Measurements from ENCODE around the gene FADS2. TPM values are rescaled to one million over a fixed set of nuclear protein-coding genes. Genes with fewer than 3 reads are reported as not detected.
A peak's percentile ranks its signal among the peaks of the same experiment; 100 is the strongest.

FADS2 gene
- total RNA-seq, 1 experiment from 2014 or later, result 19.2 TPM

DNA sequence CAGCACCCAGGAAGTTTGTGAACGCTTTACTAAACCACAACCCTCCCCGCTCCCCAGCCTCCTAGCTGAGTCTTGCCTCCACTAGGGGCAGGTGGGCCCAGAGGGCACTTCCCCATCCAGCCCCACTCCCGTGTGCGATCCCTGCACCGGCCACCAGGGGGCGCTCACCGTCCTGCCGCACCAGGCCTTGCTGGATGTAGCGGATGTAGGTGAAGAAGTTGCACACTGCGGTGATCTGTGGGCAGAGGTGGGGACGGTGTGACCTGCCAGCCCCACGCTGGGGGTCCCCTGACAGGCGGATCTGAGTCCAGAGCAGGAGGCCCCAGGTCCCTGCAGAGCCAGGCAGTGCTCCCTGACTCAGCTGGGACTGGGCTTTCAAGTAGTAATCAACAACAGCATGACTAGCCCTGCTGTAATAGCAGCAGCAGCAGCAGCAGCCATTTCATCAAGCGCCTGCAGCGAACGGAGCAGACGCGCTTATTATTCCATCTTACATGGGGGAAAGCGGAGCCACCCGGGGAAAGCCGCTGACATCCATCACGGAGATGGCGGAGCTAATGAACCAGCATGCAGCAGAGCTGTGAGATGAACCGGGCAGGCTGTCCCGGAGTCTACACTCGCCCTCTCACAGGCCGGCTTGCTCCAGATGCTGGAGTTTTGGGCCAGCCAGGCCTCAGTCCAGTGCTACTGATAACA is 71.2 kb downstream of the FADS2 start:
- DNase-seq, result peak; percentile 95
- no peaks in the 10 kb centered on the region for H3K4me1 Mint-ChIP-seq (ENCODE audit: low read depth, unreplicated experiment)
- BruUV-seq (replicated peaks), result no TSS peak
- peaks cover 45% of the 10 kb centered on the region for H3K27me3 Mint-ChIP-seq (ENCODE audit: unreplicated experiment)
- intact Hi-C loops (cut with micrococcal nuclease; ENCODE audit: unreplicated experiment), result loop anchor here (1.0 to 10.0 kb wide), 5 partner anchors 48 to 209 kb away; partner anchors contain the start of genes FEN1 and TMEM258
- H3K4me3 Mint-ChIP-seq (ENCODE audit: low read depth, unreplicated experiment), result no peak overlapping the region
- H3K36me3 Mint-ChIP-seq (ENCODE audit: insufficient read depth, unreplicated experiment), result no peaks in the 10 kb centered on the region
- H3K27ac Mint-ChIP-seq (ENCODE audit: unreplicated experiment), result peak overlapping the region; percentile 37
- CTCF ChIA-PET, result interaction anchor here (0.6 to 8.3 kb wide), 12 partner anchors 15 to 213 kb away, joined by 3 to 96 read pairs (median 5); no protein-coding TSS in a partner anchor
- TF ChIP-seq, protein P1, sequence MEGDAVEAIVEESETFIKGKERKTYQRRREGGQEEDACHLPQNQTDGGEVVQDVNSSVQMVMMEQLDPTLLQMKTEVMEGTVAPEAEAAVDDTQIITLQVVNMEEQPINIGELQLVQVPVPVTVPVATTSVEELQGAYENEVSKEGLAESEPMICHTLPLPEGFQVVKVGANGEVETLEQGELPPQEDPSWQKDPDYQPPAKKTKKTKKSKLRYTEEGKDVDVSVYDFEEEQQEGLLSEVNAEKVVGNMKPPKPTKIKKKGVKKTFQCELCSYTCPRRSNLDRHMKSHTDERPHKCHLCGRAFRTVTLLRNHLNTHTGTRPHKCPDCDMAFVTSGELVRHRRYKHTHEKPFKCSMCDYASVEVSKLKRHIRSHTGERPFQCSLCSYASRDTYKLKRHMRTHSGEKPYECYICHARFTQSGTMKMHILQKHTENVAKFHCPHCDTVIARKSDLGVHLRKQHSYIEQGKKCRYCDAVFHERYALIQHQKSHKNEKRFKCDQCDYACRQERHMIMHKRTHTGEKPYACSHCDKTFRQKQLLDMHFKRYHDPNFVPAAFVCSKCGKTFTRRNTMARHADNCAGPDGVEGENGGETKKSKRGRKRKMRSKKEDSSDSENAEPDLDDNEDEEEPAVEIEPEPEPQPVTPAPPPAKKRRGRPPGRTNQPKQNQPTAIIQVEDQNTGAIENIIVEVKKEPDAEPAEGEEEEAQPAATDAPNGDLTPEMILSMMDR (IDR thresholded peaks at IDR 0.05; ENCODE audit: unreplicated experiment), result peak; percentile 99
- no peaks in the 10 kb centered on the region for H3K9me3 Mint-ChIP-seq (ENCODE audit: low read depth, unreplicated experiment)

DNA sequence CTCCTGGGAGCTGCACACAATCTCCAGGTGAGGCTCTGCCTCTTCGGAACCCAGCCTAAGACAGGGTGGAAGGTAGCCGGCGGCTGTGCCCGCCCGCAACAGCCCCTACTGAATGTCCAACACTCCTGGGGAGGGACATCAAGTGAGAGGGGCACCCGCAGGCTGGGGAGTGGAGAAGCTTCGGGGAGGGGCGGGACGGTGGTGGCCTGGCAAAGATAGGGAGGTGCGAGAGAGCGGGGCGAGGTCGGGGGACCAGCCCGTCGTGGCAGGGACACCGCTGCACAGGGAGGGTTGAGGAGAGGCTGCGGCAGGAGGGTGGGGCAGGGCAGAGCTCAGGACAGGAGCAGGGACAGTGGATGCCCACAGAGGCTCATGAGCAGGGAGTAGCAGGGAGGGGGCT is 72.2 kb downstream of the FADS2 start:
- BruUV-seq (replicated peaks), result no TSS peak
- TF ChIP-seq, protein P1 (IDR thresholded peaks at IDR 0.05; ENCODE audit: unreplicated experiment), result no peak
- no peak overlapping the region for H3K27ac Mint-ChIP-seq (ENCODE audit: unreplicated experiment)
- intact Hi-C loops (cut with micrococcal nuclease; ENCODE audit: unreplicated experiment), result no loop called here
- no peaks in the 10 kb centered on the region for H3K4me1 Mint-ChIP-seq (ENCODE audit: low read depth, unreplicated experiment)
- no peak overlapping the region for H3K4me3 Mint-ChIP-seq (ENCODE audit: low read depth, unreplicated experiment)
- CTCF ChIA-PET, result interaction anchor here (1.4 to 8.3 kb wide), 3 partner anchors 48 to 208 kb away, joined by 8 to 96 read pairs (median 47); no protein-coding TSS in a partner anchor
- H3K9me3 Mint-ChIP-seq (ENCODE audit: low read depth, unreplicated experiment), result no peaks in the 10 kb centered on the region
- no peak for DNase-seq
- H3K27me3 Mint-ChIP-seq (ENCODE audit: unreplicated experiment), result peaks cover 38% of the 10 kb centered on the region
- H3K36me3 Mint-ChIP-seq (ENCODE audit: insufficient read depth, unreplicated experiment), result no peaks in the 10 kb centered on the region

DNA sequence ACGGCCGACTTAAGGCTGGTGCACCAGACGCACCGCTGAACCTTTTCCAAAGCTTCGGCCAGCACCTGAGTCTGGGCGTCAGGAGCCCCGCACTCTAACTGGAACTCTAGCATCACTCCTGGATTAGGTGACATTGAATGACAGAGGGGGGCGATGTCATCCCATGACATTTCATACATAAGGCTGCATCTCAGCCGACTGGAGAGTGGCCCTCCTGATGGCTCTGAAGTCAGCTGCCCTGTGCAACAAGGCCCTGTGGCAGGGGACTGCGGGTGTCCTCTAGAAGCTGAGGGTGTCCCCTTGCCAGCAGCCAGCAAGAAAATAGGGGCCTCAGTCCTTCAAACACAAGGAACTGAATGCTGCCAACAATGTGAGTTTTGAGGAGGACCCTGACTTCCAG is 73.3 kb downstream of the FADS2 start:
- peaks cover 27% of the 10 kb centered on the region for H3K27me3 Mint-ChIP-seq (ENCODE audit: unreplicated experiment)
- no peak overlapping the region for H3K4me3 Mint-ChIP-seq (ENCODE audit: low read depth, unreplicated experiment)
- CTCF ChIA-PET, result interaction anchor here (1.4 to 8.3 kb wide), 2 partner anchors 47 to 181 kb away, joined by 8 to 96 read pairs; no protein-coding TSS in a partner anchor
- no peaks in the 10 kb centered on the region for H3K9me3 Mint-ChIP-seq (ENCODE audit: low read depth, unreplicated experiment)
- intact Hi-C loops (cut with micrococcal nuclease; ENCODE audit: unreplicated experiment), result no loop called here
- no peak overlapping the region for H3K27ac Mint-ChIP-seq (ENCODE audit: unreplicated experiment)
- TF ChIP-seq, protein P1 (IDR thresholded peaks at IDR 0.05; ENCODE audit: unreplicated experiment), result no peak
- no peaks in the 10 kb centered on the region for H3K4me1 Mint-ChIP-seq (ENCODE audit: low read depth, unreplicated experiment)
- no peaks in the 10 kb centered on the region for H3K36me3 Mint-ChIP-seq (ENCODE audit: insufficient read depth, unreplicated experiment)
- no TSS peak for BruUV-seq (replicated peaks)
- DNase-seq, result no peak

DNA sequence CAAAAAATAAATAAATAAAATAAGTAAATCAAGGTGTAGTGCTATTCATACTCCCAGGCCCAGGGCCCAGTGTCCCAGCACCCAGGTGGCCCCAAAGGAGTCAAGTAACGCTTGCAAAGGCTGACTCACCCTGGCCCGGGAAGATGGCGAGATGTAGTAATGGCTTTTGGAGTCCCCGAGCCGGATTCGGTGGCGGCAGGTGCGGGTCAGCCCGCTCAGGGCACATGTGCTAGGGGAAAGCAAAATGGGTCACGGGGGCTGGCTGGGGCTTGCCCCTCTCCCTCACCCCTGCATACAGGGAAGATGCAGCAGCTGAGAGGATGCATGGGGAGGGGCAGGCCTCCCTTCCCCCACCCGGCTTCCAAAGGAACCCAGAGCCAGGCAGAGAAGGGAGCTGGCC is 74.2 kb downstream of the FADS2 start:
- H3K27ac Mint-ChIP-seq (ENCODE audit: unreplicated experiment), result no peak overlapping the region
- CTCF ChIA-PET, result interaction anchor here (0.6 to 8.3 kb wide), 2 partner anchors 46 to 595 kb away, joined by 3 to 96 read pairs; no protein-coding TSS in a partner anchor
- TF ChIP-seq, protein P1 (IDR thresholded peaks at IDR 0.05; ENCODE audit: unreplicated experiment), result no peak
- H3K27me3 Mint-ChIP-seq (ENCODE audit: unreplicated experiment), result peaks cover 21% of the 10 kb centered on the region
- no peaks in the 10 kb centered on the region for H3K36me3 Mint-ChIP-seq (ENCODE audit: insufficient read depth, unreplicated experiment)
- BruUV-seq (replicated peaks), result no TSS peak
- no peaks in the 10 kb centered on the region for H3K9me3 Mint-ChIP-seq (ENCODE audit: low read depth, unreplicated experiment)
- no peaks in the 10 kb centered on the region for H3K4me1 Mint-ChIP-seq (ENCODE audit: low read depth, unreplicated experiment)
- no peak overlapping the region for H3K4me3 Mint-ChIP-seq (ENCODE audit: low read depth, unreplicated experiment)
- no peak for DNase-seq
- intact Hi-C loops (cut with micrococcal nuclease; ENCODE audit: unreplicated experiment), result no loop called here

Measured in Calu3 (cell line).